Measurements from ENCODE around the gene LRRC46. TPM values are rescaled to one million over a fixed set of nuclear protein-coding genes. Genes with fewer than 3 reads are reported as not detected.
A peak's percentile ranks its signal among the peaks of the same experiment; 100 is the strongest.

Gene LRRC46
- total RNA-seq, 5 donors from 2014 or later (not counting 1 experiment from before 2014, with no cell fraction given) = 0.20 to 1.0 (median 0.88) TPM

DNA sequence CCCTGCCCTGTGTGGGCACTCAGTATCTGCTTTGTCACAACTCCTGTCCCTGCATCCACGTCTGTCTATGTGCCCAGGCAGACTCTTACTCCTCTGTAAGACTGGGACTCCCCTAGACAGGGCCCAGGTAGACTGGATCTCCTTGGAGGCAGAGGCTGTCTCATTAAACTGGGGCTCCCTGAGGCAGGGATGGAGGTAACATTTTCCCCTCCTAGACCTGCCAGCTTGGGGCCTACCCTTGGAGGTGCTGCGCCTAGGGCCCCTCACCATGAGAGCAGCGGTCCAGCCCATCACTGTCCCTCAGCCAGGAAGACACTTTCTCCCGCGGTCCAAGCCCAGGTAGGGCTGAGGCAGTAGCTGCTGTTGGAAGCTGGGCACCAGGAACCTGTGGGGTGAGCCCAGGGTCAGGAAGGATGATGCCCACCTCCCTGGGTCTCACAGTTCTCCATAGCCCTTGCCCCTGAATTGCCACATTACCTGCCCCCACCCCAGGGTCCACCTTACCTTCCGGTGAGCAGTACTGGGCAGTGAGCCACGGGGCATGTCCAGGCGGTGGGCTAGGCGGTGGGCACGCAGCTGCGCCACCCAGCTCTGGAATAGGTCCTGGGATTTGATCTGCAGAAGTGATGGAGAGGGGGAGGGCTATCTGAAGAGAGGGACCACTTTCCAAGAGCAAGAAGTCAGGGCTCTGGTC lies 13.3 kb upstream of the LRRC46 start:
- H3K27me3 ChIP-seq (replicated peaks in 1 of 2; ENCODE audit: control insufficient read depth in 2 of 2, extremely low read depth in 1 of 2, insufficient read depth in 2 of 2, low read length in 1 of 2) = no peaks in the 10 kb centered on the region
- Mint-ChIP-seq H3K4me1 (peaks cover 22 to 29% (median 26%) of the 10 kb centered on the region in 3 donors), H3K9me3 (no peaks in the 10 kb centered on the region), H3K4me3 (no peak overlapping the region), H3K36me3 (peaks cover 27% of the 10 kb centered on the region), H3K27me3 (no peaks in the 10 kb centered on the region), H3K27ac (peak overlapping the region in 1 of 2 donors; percentile 36)
- H3K4me1 ChIP-seq (ENCODE audit: control insufficient read depth in 1 of 2, extremely low read depth in 1 of 2, insufficient read depth in 2 of 2, low read length in 2 of 2) = peaks cover 11 to 29% of the 10 kb centered on the region in 2 experiments
- POLR2A ChIA-PET = no interaction called here
- no peaks in the 10 kb centered on the region for H3K9me3 ChIP-seq
- CTCF ChIA-PET = interaction anchor here in 1 of 2 donors (0.6 kb wide), 1 partner anchor 31 kb away, joined by 5 read pairs; no protein-coding TSS in a partner anchor
- peaks cover 40 to 72% of the 10 kb centered on the region in 2 donors for H3K36me3 ChIP-seq (ENCODE audit: control insufficient read depth in 2 of 2, extremely low read depth in 1 of 2, insufficient read depth in 1 of 2, low read length in 1 of 2)
- DNase-seq (no peak), ATAC-seq (replicated peaks in 1 of 4) (no peak)
- 100% methylated on average over 5 of the region's 11 CpGs for WGBS (ENCODE audit: insufficient coverage)
- H3K27ac ChIP-seq (ENCODE audit: low read length) = no peak overlapping the region
- no peak overlapping the region for H3K4me3 ChIP-seq (ENCODE audit: control insufficient read depth in 1 of 2, extremely low read depth in 1 of 2, low read length in 1 of 2)

GRCh38 chr17:47819475-47819874 lies 12.0 kb upstream of the LRRC46 start:
- no peak overlapping the region for H3K4me3 ChIP-seq (ENCODE audit: control insufficient read depth in 1 of 2, extremely low read depth in 1 of 2, low read length in 1 of 2)
- no peaks in the 10 kb centered on the region for H3K27me3 ChIP-seq (replicated peaks in 1 of 2; ENCODE audit: control insufficient read depth in 2 of 2, extremely low read depth in 1 of 2, insufficient read depth in 2 of 2, low read length in 1 of 2)
- ChIA-PET CTCF (interaction anchor here in 1 of 2 donors (0.6 kb wide), 1 partner anchor 323 kb away, joined by 4 read pairs; no protein-coding TSS in a partner anchor), POLR2A (no interaction called here)
- H3K4me1 ChIP-seq (ENCODE audit: control insufficient read depth in 1 of 2, extremely low read depth in 1 of 2, insufficient read depth in 2 of 2, low read length in 2 of 2) = peaks cover 11 to 29% of the 10 kb centered on the region in 2 experiments
- Mint-ChIP-seq H3K27me3 (no peaks in the 10 kb centered on the region), H3K4me3 (peak overlapping the region in 1 of 3 donors; percentile 56), H3K27ac (no peak overlapping the region), H3K4me1 (peaks cover 22 to 30% (median 28%) of the 10 kb centered on the region in 3 donors), H3K36me3 (peaks cover 36% of the 10 kb centered on the region), H3K9me3 (no peaks in the 10 kb centered on the region)
- WGBS (ENCODE audit: insufficient coverage) = 97% methylated on average over 7 of the region's 10 CpGs
- no peaks in the 10 kb centered on the region for H3K9me3 ChIP-seq
- ATAC-seq (replicated peaks in 1 of 4) (no peak), DNase-seq (no peak)
- H3K36me3 ChIP-seq (ENCODE audit: control insufficient read depth in 2 of 2, extremely low read depth in 1 of 2, insufficient read depth in 1 of 2, low read length in 1 of 2) = peaks cover 37 to 72% of the 10 kb centered on the region in 2 donors
- no peak overlapping the region for H3K27ac ChIP-seq (ENCODE audit: low read length)

- Histone ChIP-seq H3K27me3 (replicated peaks in 1 of 2; ENCODE audit: control insufficient read depth in 2 of 2, extremely low read depth in 1 of 2, insufficient read depth in 2 of 2, low read length in 1 of 2) (no peaks in the 10 kb centered on the region), H3K4me3 (ENCODE audit: control insufficient read depth in 1 of 2, extremely low read depth in 1 of 2, low read length in 1 of 2) (peak overlapping the region in 1 of 2 donors; percentile 75), H3K9me3 (no peaks in the 10 kb centered on the region), H3K27ac (ENCODE audit: low read length) (peak overlapping the region; percentile 67), H3K4me1 (ENCODE audit: control insufficient read depth in 1 of 2, extremely low read depth in 1 of 2, insufficient read depth in 2 of 2, low read length in 2 of 2) (peaks cover 11 to 29% of the 10 kb centered on the region in 2 experiments), H3K36me3 (ENCODE audit: control insufficient read depth in 2 of 2, extremely low read depth in 1 of 2, insufficient read depth in 1 of 2, low read length in 1 of 2) (peaks cover 31 to 67% of the 10 kb centered on the region in 2 donors)
- H3K9me3 Mint-ChIP-seq = no peaks in the 10 kb centered on the region
- ChIA-PET CTCF (no interaction called here), POLR2A (no interaction called here)
- peaks cover 36% of the 10 kb centered on the region for H3K36me3 Mint-ChIP-seq
- ATAC-seq (replicated peaks in 1 of 4) (no peak), DNase-seq (no peak)
- 67% methylated on average over 5 of the region's 12 CpGs for WGBS (ENCODE audit: insufficient coverage)
- peak overlapping the region; percentile 92 to 93 for H3K27ac Mint-ChIP-seq
- H3K4me3 Mint-ChIP-seq = peak overlapping the region; percentile 98
- no peaks in the 10 kb centered on the region for H3K27me3 Mint-ChIP-seq
- peaks cover 22 to 31% (median 28%) of the 10 kb centered on the region in 3 donors for H3K4me1 Mint-ChIP-seq
These were observed 11.3 kb upstream of the LRRC46 start for GRCh38 chr17:47820033-47820789.

GRCh38 chr17:47821031-47821423 lies 10.4 kb upstream of the LRRC46 start:
- Mint-ChIP-seq H3K9me3 (no peaks in the 10 kb centered on the region), H3K36me3 (peaks cover 33% of the 10 kb centered on the region), H3K4me3 (peak overlapping the region; percentile 98), H3K27me3 (no peaks in the 10 kb centered on the region), H3K4me1 (peaks cover 22 to 34% (median 28%) of the 10 kb centered on the region in 3 donors), H3K27ac (peak overlapping the region; percentile 92 to 93)
- Histone ChIP-seq H3K4me3 (ENCODE audit: control insufficient read depth in 1 of 2, extremely low read depth in 1 of 2, low read length in 1 of 2) (peak overlapping the region; percentile 75 to 93), H3K27ac (ENCODE audit: low read length) (peak overlapping the region; percentile 67), H3K27me3 (replicated peaks in 1 of 2; ENCODE audit: control insufficient read depth in 2 of 2, extremely low read depth in 1 of 2, insufficient read depth in 2 of 2, low read length in 1 of 2) (no peaks in the 10 kb centered on the region), H3K4me1 (ENCODE audit: control insufficient read depth in 1 of 2, extremely low read depth in 1 of 2, insufficient read depth in 2 of 2, low read length in 2 of 2) (peaks cover 11 to 29% of the 10 kb centered on the region in 2 experiments), H3K9me3 (no peaks in the 10 kb centered on the region), H3K36me3 (ENCODE audit: control insufficient read depth in 2 of 2, extremely low read depth in 1 of 2, insufficient read depth in 1 of 2, low read length in 1 of 2) (peaks cover 26 to 66% of the 10 kb centered on the region in 2 donors)
- CTCF ChIA-PET = interaction anchor here in 1 of 2 donors (1.2 to 1.6 kb wide), 2 partner anchors 10 to 61 kb away, joined by 3 to 7 read pairs; partner anchors contain the start of genes LRRC46 and MRPL10
- no peak for DNase-seq
- 8% methylated on average over 4 of the region's 4 CpGs for WGBS (ENCODE audit: insufficient coverage)
- POLR2A ChIA-PET = no interaction called here
- ATAC-seq (replicated peaks in 1 of 4) = no peak

- peak within 1 kb of the TSS; percentile 98 for H3K4me3 Mint-ChIP-seq
- Histone ChIP-seq H3K27ac (ENCODE audit: low read length) (peak within 1 kb of the TSS; percentile 67), H3K36me3 (ENCODE audit: control insufficient read depth in 2 of 2, extremely low read depth in 1 of 2, insufficient read depth in 1 of 2, low read length in 1 of 2) (peaks cover 21 to 66% of the 10 kb centered on the region in 2 donors), H3K27me3 (replicated peaks in 1 of 2; ENCODE audit: control insufficient read depth in 2 of 2, extremely low read depth in 1 of 2, insufficient read depth in 2 of 2, low read length in 1 of 2) (no peaks in the 10 kb centered on the region), H3K9me3 (no peaks in the 10 kb centered on the region), H3K4me1 (ENCODE audit: control insufficient read depth in 1 of 2, extremely low read depth in 1 of 2, insufficient read depth in 2 of 2, low read length in 2 of 2) (peaks cover 11 to 29% of the 10 kb centered on the region in 2 experiments), H3K4me3 (ENCODE audit: control insufficient read depth in 1 of 2, extremely low read depth in 1 of 2, low read length in 1 of 2) (peak within 1 kb of the TSS; percentile 75 to 93)
- peak; percentile 97 to 99 (median 99) for ATAC-seq (replicated peaks in 1 of 4)
- no peaks in the 10 kb centered on the region for H3K27me3 Mint-ChIP-seq
- DNase-seq = peak; percentile 51 to 86 (median 70)
- WGBS (ENCODE audit: insufficient coverage) = 0% methylated on average over 11 of the region's 21 CpGs
- peak within 1 kb of the TSS; percentile 92 to 93 for H3K27ac Mint-ChIP-seq
- H3K9me3 Mint-ChIP-seq = no peaks in the 10 kb centered on the region
- ChIA-PET CTCF (interaction anchor here in 1 of 2 donors (1.2 to 1.6 kb wide), 2 partner anchors 10 to 60 kb away, joined by 3 to 7 read pairs; partner anchors contain the start of genes LRRC46 and MRPL10), POLR2A (interaction anchor here in 1 of 2 donors (0.6 kb wide), 2 partner anchors 10 to 174 kb away, joined by 4 to 6 read pairs; partner anchors contain the start of genes LRRC46 and MRPL10)
- peaks cover 22 to 36% (median 28%) of the 10 kb centered on the region in 3 donors for H3K4me1 Mint-ChIP-seq
- peaks cover 35% of the 10 kb centered on the region for H3K36me3 Mint-ChIP-seq
These were observed 9.8 kb upstream of the LRRC46 start, which contains the start of gene OSBPL7 for GRCh38 chr17:47821424-47822391. OSBPL7 (minus strand) TSS chr17:47821794; CDS start chr17:47820278, 1,516 bp downstream.

Data from T-cell (primary cell).